CD4-positive, alpha-beta T cell (primary cell): ENCODE data around the gene CCDC50. TPM values are rescaled to one million over a fixed set of nuclear protein-coding genes. Genes with fewer than 3 reads are reported as not detected.

Source experiments
- ATAC-seq: fragments of 200-7000 bp; cut with Tn5 transposase; one replicate; pipeline ENCODE4 v1.10.0; 2022; ENCODE audit warnings: mild to moderate bottlenecking; ENCODE audit not compliant: poor library complexity
- CTCF ChIA-PET: fragments of 350-600 bp; sonication (Branson Sonifier 250); formaldehyde crosslinking; loops from one replicate; lab custom pipeline; 2021; ENCODE audit warnings: antibody characterized with exemption, inconsistent platforms; lab: Charles Lee
- POLR2A ChIA-PET: fragments of 350-600 bp; sonication (Branson Sonifier 250); formaldehyde crosslinking; loops from one replicate; lab custom pipeline; 2021; ENCODE audit warnings: antibody characterized with exemption, inconsistent platforms; lab: Charles Lee
- DNase-seq, 14 experiments: peaks; one replicate each; pipeline ENCODE4 v3.0.0-alpha.2; 2013 to 2020; ENCODE audit warnings: mixed read lengths in 2 of 14
- H3K27ac ChIP-seq, 2 donors: one replicate each; pipeline versions ENCODE4 v1.5.1 to v1.7.0; 2013; ENCODE audit warnings: low read length in 2 of 2, low read depth in 1 of 2, mild to moderate bottlenecking in 1 of 2
- H3K27me3 ChIP-seq, 2 experiments: 1 replicate in 1 of 2; 2 replicates in 1 of 2; pipeline versions ENCODE4 v1.6.1 to v1.7.0; 2013; ENCODE audit warnings: low read length in 2 of 2, control low read depth in 1 of 2, mild to moderate bottlenecking in 1 of 2, moderate library complexity in 1 of 2; ENCODE audit not compliant: insufficient read depth in 2 of 2, control insufficient read depth in 1 of 2
- H3K36me3 ChIP-seq: one replicate; pipeline ENCODE4 v1.6.1; 2013; ENCODE audit warnings: low read length, control low read depth; ENCODE audit not compliant: insufficient read depth
- H3K4me1 ChIP-seq: one replicate; pipeline ENCODE4 v1.6.1; 2013; ENCODE audit warnings: low read length, control low read depth; ENCODE audit not compliant: insufficient read depth
- H3K4me3 ChIP-seq: one replicate; pipeline ENCODE4 v1.5.1; 2013; ENCODE audit warnings: mild to moderate bottlenecking, low read length, moderate library complexity
- H3K9me3 ChIP-seq, 2 experiments: 1 replicate in 1 of 2; 2 replicates in 1 of 2; pipeline versions ENCODE4 v1.6.1 to v1.7.0; 2013; ENCODE audit warnings: low read length in 2 of 2, mild to moderate bottlenecking in 2 of 2, control low read depth in 1 of 2, moderate library complexity in 1 of 2; ENCODE audit not compliant: control insufficient read depth in 1 of 2, insufficient read depth in 1 of 2
- H3K27ac Mint-ChIP-seq: one replicate; pipeline ENCODE4 v1.8.0; 2020; ENCODE audit warnings: mixed read lengths
- H3K27me3 Mint-ChIP-seq: one replicate; pipeline ENCODE4 v1.8.0; 2021; ENCODE audit warnings: mixed read lengths
- H3K36me3 Mint-ChIP-seq: one replicate; pipeline ENCODE4 v1.8.0; 2021; ENCODE audit warnings: low read depth, mixed read lengths
- H3K4me1 Mint-ChIP-seq: one replicate; pipeline ENCODE4 v1.8.0; 2021; ENCODE audit warnings: low read depth, mixed read lengths
- H3K4me3 Mint-ChIP-seq: one replicate; pipeline ENCODE4 v1.8.0; 2020; ENCODE audit warnings: mild to moderate bottlenecking, mixed read lengths
- H3K9me3 Mint-ChIP-seq: one replicate; pipeline ENCODE4 v1.8.0; 2020; ENCODE audit warnings: mixed read lengths
- intact Hi-C, 2 experiments: fragments of 100-400 bp; cut with DNase I in 1 of 2; cut with micrococcal nuclease in 1 of 2; formaldehyde crosslinking; loops; one replicate each; pipeline versions ENCODE4 v1.15.1 to v1.9.0; 2023 to 2025; cut with DNase I, micrococcal nuclease
- polyA plus RNA-seq, 2 donors: library from polyadenylated mRNA; unstranded; fragments of 120-200 nt; gene quantifications; one replicate each; pipeline ENCODE4 v1.2.1, GENCODE V29; 2013
- total RNA-seq, 174 experiments: library from RNA in 2 of 174; stranded (reverse) in 2 of 174; gene quantifications; one replicate each; pipeline ENCODE4 v1.2.3 and lab custom pipeline; 2021 to 2026
- TF ChIP-seq, protein P1 (sequence below): fragments of 200-600 bp; IDR thresholded peaks from one replicate; pipeline ENCODE4 v1.8.0; 2022; ENCODE audit warnings: antibody characterized with exemption, mild to moderate bottlenecking

Gene CCDC50, protein sequence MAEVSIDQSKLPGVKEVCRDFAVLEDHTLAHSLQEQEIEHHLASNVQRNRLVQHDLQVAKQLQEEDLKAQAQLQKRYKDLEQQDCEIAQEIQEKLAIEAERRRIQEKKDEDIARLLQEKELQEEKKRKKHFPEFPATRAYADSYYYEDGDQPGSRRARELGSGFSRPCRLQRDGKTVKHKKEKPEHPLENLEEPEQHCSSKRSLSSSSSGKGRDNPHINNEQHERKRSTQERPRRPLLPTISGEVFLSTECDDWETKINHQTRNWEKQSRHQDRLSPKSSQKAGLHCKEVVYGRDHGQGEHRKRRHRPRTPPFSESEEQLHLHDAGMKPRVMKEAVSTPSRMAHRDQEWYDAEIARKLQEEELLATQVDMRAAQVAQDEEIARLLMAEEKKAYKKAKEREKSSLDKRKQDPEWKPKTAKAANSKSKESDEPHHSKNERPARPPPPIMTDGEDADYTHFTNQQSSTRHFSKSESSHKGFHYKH
- total RNA-seq: 10 to 100 TPM; 16.7 to 16.8 TPM
- 15.1 TPM for polyA plus RNA-seq (2013, experiment 1 of 2)
- 8.3 TPM for polyA plus RNA-seq (2013, experiment 2 of 2)
- total RNA-seq (lab: John Stamatoyannopoulos, UW): 4.7 to 67.7 (median 15.3) reads per million in 172 experiments

DNA sequence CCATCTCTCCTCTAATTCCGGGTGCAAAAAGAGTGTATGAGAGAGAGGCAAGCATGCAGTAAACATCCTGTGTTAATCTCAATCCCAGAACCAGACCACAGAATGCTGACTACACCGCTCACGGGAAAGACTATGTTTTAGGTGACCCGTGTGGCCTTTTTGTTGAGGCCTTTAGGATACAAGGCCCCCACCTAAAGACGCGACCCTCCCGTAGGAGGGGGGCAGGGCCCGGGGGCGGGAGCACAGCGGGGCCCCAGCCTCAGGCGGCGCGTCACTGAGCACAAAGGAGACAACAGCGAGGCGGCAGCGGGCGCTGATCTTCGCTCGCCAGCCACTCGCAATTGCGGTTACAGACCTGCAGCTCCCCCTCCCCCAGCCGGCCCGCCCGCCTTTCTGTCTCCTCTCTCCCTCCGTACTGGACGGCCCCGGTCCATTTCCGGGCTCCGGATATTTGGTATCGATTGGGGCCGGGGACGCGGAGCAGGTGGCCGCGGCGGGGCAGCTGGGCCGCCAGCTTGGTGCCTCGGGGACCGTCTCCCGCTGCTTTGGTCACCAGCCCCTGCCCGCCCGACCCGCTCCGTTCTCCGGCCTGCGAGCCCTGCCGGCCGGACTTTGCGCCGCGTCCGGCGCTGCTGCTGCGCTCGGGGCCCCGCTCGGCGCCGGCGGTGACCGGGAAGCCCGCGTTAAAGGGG, at the start of gene CCDC50:
TSS of gene CCDC50 (plus strand) at position 433 of the 692 bp plus-strand sequence. CDS start 281 bp downstream, outside the sequence.
- TF ChIP-seq, protein P1, sequence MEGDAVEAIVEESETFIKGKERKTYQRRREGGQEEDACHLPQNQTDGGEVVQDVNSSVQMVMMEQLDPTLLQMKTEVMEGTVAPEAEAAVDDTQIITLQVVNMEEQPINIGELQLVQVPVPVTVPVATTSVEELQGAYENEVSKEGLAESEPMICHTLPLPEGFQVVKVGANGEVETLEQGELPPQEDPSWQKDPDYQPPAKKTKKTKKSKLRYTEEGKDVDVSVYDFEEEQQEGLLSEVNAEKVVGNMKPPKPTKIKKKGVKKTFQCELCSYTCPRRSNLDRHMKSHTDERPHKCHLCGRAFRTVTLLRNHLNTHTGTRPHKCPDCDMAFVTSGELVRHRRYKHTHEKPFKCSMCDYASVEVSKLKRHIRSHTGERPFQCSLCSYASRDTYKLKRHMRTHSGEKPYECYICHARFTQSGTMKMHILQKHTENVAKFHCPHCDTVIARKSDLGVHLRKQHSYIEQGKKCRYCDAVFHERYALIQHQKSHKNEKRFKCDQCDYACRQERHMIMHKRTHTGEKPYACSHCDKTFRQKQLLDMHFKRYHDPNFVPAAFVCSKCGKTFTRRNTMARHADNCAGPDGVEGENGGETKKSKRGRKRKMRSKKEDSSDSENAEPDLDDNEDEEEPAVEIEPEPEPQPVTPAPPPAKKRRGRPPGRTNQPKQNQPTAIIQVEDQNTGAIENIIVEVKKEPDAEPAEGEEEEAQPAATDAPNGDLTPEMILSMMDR: no peak
- Mint-ChIP-seq H3K9me3 (no peaks in the 10 kb centered on the region), H3K4me3 (peak within 1 kb of the TSS; percentile 84), H3K4me1 (peaks cover 34% of the 10 kb centered on the region), H3K27me3 (peaks cover 9% of the 10 kb centered on the region), H3K27ac (peak within 1 kb of the TSS; percentile 78), H3K36me3 (no peaks in the 10 kb centered on the region)
- no peaks in the 10 kb centered on the region for H3K4me1 ChIP-seq
- peaks cover 0 to 10% of the 10 kb centered on the region in 2 experiments for H3K9me3 ChIP-seq
- ATAC-seq (peak; percentile 76), DNase-seq (peak; percentile 5 to 67 (median 32))
- H3K27ac ChIP-seq: peak within 1 kb of the TSS in 1 of 2 donors; percentile 18
- intact Hi-C loops: no loop called here
- H3K27me3 ChIP-seq: peaks cover 0 to 5% of the 10 kb centered on the region in 2 experiments
- H3K36me3 ChIP-seq: no peaks in the 10 kb centered on the region
- peak within 1 kb of the TSS; percentile 68 for H3K4me3 ChIP-seq
- ChIA-PET CTCF (no interaction called here), POLR2A (interaction anchor here (0.9 to 1.4 kb wide), 3 partner anchors 39 to 50 kb away, joined by 3 to 5 read pairs (median 3); no protein-coding TSS in a partner anchor)

DNA sequence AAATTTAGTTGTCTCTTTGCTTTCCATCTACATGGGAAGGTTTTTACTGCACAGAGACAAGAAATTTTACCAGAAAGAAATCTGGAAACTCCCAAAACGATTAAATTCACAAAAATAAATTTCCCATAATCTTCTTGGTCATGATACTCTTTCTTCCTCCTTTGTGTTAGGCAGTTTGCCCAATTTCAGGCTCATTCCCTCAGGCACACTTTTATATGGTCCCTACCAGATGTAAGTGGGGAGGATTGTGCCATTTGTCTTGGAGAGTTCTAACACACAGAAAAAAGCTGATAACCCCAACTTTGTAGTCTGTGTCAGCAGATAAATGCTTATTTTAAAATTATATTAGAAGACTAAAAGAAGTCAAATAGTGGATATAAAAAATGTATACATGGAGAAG, 49.1 kb upstream of the CCDC50 start:
- H3K4me1 ChIP-seq: no peaks in the 10 kb centered on the region
- DNase-seq (no peak), ATAC-seq (no peak)
- TF ChIP-seq, protein P1: no peak
- ChIA-PET POLR2A (no interaction called here), CTCF (no interaction called here)
- H3K27ac ChIP-seq: no peak overlapping the region
- H3K4me3 ChIP-seq: no peak overlapping the region
- Mint-ChIP-seq H3K4me1 (no peaks in the 10 kb centered on the region), H3K27ac (no peak overlapping the region), H3K27me3 (peaks cover 9% of the 10 kb centered on the region), H3K36me3 (no peaks in the 10 kb centered on the region), H3K4me3 (no peak overlapping the region), H3K9me3 (no peaks in the 10 kb centered on the region)
- H3K9me3 ChIP-seq: peaks cover 0 to 4% of the 10 kb centered on the region in 2 experiments
- H3K36me3 ChIP-seq: no peaks in the 10 kb centered on the region
- intact Hi-C loops: no loop called here
- no peaks in the 10 kb centered on the region for H3K27me3 ChIP-seq

DNA sequence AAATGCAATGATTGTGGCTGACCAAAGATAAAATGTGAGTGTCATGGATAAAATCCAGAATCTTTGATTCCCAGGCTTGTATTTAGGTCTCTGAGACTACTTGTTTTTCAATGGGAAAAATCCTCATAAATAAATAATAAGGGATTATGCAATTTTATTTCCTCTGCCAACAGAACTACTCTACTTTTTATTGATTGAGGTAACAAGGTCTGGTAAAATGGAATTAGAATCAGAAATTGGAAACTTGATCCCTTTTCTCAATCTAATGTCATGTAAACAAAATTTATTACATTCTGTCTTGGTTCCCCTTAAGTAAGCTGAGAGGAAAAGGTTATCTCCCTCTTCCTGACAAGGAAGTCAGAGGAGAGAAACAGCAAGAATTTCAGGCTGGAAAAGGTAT, 48.3 kb upstream of the CCDC50 start:
- TF ChIP-seq, protein P1: no peak
- no peak overlapping the region for H3K4me3 ChIP-seq
- H3K9me3 Mint-ChIP-seq: no peaks in the 10 kb centered on the region
- peaks cover 9% of the 10 kb centered on the region for H3K27me3 Mint-ChIP-seq
- H3K27ac ChIP-seq: no peak overlapping the region
- H3K4me3 Mint-ChIP-seq: no peak overlapping the region
- ChIA-PET POLR2A (no interaction called here), CTCF (no interaction called here)
- no peaks in the 10 kb centered on the region for H3K36me3 ChIP-seq
- no peaks in the 10 kb centered on the region for H3K9me3 ChIP-seq
- H3K27ac Mint-ChIP-seq: no peak overlapping the region
- no peaks in the 10 kb centered on the region for H3K4me1 ChIP-seq
- no peaks in the 10 kb centered on the region for H3K4me1 Mint-ChIP-seq
- H3K36me3 Mint-ChIP-seq: no peaks in the 10 kb centered on the region
- H3K27me3 ChIP-seq: no peaks in the 10 kb centered on the region
- ATAC-seq (no peak), DNase-seq (no peak)
- intact Hi-C loops: no loop called here
